HG03159 (cell line): ENCODE measurements around the gene PTPRF.
"Not testable (repeated sequence)": the region's sequence is repeated elsewhere in the genome, so short reads cannot be mapped to it uniquely, and the experiment has no call there.

ENCODE experiments used
- ATAC-seq: cut with Tn5 transposase; IDR thresholded peaks from one replicate; pipeline ENCODE4 v1.9.1; 2021; ENCODE audit warnings: mild to moderate bottlenecking, moderate library complexity; ENCODE audit not compliant: unreplicated experiment

The PTPRF gene

DNA sequence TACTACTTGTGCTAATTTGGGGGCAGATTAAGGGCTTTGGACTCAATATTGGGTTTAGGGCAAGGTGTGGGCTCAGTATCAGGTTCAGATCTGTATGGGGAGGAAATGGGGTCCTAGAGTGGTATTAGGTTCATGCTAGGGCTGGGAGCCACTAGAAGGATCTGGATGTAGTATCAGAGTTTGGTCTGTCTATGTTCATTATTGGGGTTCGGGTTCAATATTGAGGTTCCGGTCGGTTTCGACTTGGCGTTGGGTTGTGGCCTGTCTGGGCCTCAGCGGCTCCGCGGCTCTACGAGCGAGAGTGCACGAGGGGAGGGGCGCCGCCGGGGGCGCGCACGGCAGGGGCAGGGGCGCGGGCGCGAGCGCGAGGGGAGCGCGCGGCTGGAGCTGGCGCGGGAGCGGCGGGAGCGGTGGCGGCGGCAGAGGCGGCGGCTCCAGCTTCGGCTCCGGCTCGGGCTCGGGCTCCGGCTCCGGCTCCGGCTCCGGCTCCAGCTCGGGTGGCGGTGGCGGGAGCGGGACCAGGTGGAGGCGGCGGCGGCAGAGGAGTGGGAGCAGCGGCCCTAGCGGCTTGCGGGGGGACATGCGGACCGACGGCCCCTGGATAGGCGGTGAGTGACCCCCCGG lies at the start of gene PTPRF:
TSS of gene PTPRF (plus strand) at position 401 of the 624 bp plus-strand sequence. CDS start 14,193 bp downstream, outside the sequence.
- no peak for ATAC-seq

DNA sequence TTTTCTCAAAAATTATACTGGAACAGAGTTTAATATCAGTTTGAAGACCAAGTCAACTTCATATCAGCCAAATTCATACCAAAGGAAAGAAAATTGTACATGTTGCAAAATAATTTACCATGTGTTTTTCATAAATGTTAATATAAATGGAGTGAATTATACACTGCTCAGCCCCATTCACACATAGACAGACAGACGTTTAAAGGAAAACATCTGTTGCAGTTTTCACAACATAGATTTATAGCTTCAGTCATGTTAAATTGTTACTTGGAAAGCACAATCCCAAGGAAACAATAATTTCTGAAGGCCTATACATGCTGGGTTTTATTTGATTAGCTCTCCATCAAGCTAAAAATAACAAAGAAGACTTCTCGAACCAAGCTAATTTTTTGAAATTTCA lies 49.2 kb upstream of the PTPRF start:
- ATAC-seq, result no peak

GRCh38 chr1:43482215-43482614 lies 48.5 kb upstream of the PTPRF start:
- ATAC-seq, result no peak

- no peak for ATAC-seq
These were observed 46.3 kb upstream of the PTPRF start for GRCh38 chr1:43484367-43484766.

- no peak for ATAC-seq
These were observed 42.5 kb upstream of the PTPRF start for GRCh38 chr1:43488165-43488564.

DNA sequence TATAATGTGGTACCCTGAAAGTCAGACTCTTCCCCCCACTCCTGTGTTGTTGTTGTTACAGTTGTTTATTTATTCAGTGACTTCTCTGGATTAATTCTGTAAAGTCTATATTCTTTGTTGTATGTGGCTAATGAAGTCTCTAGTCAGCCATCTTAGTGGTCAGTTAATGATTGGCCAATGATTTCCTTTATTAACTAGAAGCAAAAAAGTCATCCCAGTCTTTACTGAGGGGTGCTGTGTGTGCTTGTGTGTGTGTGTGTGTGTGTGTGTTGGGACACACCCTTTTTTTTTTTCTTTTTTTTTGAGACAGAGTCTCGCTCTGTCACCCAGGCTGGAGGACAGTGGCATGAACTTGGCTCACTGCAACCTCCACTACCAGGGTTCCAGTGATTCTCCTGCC lies 39.6 kb upstream of the PTPRF start:
- ATAC-seq, result no peak

DNA sequence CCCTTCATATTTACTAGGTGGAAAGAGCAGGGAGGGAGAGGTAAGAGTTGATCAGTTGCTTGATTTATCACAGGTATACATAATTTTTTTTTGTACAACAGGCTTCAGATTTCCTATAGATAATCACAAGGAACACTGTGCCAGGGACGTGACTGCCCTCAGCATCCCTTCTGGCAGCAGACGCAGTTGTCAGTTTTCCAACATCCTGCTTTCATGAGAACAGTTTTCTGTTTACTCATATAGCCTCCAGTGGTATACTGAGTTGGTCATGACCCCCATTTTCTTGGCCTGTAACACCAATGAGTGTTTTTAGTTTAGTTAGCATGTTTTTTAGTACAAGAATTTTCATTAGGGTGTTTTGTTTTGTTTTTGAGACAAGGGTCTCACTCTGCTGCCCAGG lies 37.9 kb upstream of the PTPRF start:
- no peak for ATAC-seq

- ATAC-seq, result no peak
These were observed 36.8 kb upstream of the PTPRF start for GRCh38 chr1:43493661-43494450.

DNA sequence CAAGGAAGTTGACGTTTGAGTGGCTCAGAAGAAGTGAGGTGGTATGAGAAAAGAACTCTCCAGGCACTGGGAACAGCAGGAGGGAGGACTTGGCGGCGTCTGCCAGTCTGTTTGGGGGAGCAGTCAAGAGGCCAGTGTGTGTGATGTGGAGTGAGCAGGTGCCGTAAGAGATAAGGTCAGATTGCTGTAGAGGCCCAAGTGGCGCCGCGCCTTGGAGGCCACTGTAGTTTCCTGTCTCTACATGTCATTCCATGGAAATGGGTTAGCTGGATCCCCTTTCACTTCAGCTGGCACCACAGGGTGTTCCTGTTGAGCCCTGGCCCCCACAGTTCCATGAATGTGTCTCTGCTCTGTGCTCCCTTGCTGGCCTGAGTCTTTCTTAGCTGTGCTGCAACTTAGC lies 35.5 kb upstream of the PTPRF start:
- no peak for ATAC-seq

DNA sequence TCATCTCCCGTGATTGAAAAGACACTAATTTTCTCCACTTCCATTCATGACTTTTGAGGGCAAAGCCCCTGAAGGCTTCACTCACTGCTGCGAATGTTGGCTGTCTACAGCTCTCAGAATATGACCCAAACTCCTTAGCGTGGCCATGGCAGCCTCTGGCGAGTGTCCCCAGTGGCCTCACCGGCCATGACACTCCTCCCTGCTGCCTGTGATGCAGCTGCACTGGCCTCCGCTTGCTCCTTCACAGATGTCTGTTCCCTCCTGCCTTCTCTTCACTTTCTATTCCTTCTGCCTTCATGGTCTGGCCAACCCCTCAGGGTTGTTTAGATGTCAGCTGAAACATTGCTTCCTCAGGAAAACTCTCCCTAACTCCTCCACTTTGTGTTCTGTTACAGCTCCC lies 30.8 kb upstream of the PTPRF start:
- no peak for ATAC-seq

GRCh38 chr1:43501806-43502205 lies 28.9 kb upstream of the PTPRF start:
- ATAC-seq, result not testable (repeated sequence)

GRCh38 chr1:43503534-43503933 lies 27.1 kb upstream of the PTPRF start:
- ATAC-seq, result no peak

DNA sequence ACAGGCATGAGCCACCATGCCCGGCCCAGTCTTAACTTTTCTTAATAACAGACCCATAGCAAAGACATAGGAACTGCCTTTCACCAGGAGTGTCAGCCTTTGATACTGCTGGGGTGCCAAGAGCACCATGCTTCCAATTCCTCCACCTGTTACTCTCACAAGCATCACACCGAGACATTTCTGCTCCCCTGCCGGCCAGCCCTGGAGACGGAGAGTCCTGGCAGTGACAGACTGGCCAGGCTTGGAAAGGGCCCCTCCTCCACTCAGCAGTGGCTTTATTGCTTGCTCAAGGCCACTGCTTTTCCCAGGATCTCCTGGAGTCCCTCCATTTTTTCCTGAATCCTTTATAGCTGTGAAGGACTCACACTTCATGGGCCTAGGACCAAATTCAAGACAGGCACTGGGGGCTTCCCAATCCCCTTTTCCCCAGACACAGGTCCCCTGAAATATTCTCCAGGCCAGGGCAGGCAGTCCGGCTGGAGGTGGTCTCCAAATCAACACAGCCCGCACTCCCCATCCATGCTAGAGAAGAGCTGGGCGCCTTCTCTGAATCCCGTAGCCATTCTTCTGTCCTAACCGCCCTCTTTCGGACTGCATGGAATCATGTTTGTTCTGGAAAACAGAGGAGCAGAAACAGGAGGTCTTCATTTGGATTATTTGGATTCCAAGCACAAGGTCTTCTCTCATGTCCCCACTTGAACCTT lies 25.5 kb upstream of the PTPRF start:
- ATAC-seq, result no peak

- no peak for ATAC-seq
These were observed 24.4 kb upstream of the PTPRF start for GRCh38 chr1:43506233-43506632.

- no peak for ATAC-seq
These were observed 23.1 kb upstream of the PTPRF start for GRCh38 chr1:43507296-43508295.

DNA sequence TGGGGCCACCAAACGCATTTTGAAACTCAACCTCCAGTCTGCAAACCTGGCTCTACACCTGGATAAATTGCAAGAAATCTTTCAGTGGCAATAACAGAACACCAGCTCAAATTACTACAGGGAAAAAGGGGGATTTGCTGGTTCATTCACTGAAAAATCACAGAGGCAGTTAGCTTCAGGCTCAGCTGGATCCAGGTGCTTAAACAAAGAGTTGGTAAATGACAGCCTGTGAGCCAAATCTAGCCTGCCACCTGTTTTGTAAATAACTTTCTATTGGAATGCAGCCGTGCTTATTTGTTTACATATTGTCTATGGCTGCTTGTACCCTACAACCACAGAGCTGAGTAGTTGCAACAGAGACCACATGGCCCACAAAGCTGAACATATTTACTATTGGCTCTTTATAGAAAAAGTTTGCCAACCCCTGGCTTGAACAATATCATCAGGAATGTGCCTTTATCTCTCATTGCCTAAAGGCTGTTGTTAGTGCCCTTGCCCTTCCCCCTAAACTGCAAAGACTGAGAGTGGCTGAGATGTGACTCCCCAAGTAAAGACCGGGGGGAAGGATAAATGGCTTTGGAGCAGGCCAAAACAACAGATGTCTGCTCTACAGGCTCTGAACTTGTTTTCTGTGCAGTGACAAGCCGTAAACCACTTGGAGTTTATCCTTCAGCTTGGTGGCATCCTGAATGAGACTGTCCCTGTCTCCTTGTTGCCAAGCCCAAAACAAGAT lies 21.5 kb upstream of the PTPRF start:
- ATAC-seq, result no peak

DNA sequence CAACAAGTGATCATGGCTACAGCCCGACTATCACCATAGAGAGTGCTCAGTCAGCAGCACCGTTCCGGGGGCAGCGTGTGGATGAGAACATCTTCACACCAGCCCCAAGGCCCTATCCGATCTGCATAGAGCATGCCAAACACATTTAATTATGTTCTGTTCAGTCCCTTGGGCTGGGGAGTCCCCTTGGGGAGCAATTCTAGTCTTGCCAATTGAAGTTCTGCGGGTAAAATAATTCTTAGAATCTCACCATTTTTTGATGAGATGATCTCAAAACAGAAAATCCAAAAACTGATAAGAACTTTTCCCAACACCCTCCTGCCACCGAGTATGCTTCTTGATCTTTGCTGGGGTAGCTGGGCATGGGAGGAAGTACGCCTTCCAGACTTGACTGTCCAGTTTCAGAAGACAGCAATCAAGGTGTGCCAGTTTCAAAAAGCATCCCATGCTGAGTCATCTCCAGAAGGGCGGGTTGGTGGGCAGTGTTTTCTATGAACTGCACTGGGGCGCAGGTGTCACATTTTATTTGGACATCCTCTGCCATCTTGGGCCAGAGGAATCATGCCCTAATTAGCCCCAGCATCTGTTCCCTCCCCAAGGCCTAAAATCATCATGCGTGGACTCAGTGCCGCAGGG lies 20.8 kb upstream of the PTPRF start:
- no peak for ATAC-seq

- no peak for ATAC-seq
These were observed 20.1 kb upstream of the PTPRF start for GRCh38 chr1:43510621-43511020.

GRCh38 chr1:43511394-43511793 lies 19.3 kb upstream of the PTPRF start:
- no peak for ATAC-seq

DNA sequence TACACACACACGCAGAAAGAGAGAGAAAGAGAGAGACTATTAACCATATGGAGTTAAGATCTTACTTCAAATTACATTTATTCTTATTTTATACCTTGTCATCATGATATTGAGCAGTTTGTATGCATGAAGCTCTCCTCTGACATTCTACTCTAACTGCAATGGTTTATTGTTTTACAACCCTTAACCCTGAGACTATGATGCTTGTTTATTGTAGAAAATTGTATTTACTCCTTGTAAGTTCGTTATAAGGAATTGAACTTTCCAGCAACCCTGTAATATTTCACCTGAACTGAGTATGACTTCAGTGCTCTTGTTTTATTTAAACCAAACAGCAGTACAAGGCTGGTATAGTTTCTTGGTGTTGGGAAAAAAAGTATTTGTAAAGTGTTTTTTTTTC lies 18.6 kb upstream of the PTPRF start:
- no peak for ATAC-seq
